ENCODE measurements around the gene CHRNB2.

DNA sequence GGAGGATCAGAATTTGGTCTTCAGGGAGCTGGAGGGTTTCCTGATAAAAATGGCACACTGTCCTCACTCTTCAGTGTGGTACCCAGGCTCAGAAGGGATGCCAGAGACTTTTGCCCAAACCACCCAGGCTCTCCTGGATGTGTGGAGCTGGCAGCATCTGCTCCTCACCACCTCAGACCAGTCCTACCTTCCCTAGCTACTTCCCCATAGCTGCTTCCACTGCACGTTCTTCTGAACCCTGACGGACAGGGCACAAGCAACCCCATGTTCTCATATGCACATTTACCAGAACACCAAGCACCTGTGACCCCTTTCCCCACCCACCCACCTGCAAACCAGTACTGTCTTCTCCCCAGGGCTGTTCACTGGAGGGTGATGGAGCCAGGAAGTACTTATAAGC, 35.7 kb downstream of the CHRNB2 start:
- no peak for TF ChIP-seq POLR2AphosphoS5 (IDR thresholded peaks at IDR 0.05)
- TF ChIP-seq, protein P1, sequence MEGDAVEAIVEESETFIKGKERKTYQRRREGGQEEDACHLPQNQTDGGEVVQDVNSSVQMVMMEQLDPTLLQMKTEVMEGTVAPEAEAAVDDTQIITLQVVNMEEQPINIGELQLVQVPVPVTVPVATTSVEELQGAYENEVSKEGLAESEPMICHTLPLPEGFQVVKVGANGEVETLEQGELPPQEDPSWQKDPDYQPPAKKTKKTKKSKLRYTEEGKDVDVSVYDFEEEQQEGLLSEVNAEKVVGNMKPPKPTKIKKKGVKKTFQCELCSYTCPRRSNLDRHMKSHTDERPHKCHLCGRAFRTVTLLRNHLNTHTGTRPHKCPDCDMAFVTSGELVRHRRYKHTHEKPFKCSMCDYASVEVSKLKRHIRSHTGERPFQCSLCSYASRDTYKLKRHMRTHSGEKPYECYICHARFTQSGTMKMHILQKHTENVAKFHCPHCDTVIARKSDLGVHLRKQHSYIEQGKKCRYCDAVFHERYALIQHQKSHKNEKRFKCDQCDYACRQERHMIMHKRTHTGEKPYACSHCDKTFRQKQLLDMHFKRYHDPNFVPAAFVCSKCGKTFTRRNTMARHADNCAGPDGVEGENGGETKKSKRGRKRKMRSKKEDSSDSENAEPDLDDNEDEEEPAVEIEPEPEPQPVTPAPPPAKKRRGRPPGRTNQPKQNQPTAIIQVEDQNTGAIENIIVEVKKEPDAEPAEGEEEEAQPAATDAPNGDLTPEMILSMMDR (IDR thresholded peaks at IDR 0.05) = no peak
- no peak for TF ChIP-seq POLR2A (IDR thresholded peaks at IDR 0.05)
- TF ChIP-seq EP300 (IDR thresholded peaks at IDR 0.05; ENCODE audit: low read depth) = no peak
